Measurements from ENCODE around the gene C8B. TPM values are rescaled to one million over a fixed set of nuclear protein-coding genes. Genes with fewer than 3 reads are reported as not detected.

Gene C8B
- total and polyA plus RNA-seq, 2 donors (not counting 1 experiment from before 2014, with no cell fraction given) = not detected

DNA sequence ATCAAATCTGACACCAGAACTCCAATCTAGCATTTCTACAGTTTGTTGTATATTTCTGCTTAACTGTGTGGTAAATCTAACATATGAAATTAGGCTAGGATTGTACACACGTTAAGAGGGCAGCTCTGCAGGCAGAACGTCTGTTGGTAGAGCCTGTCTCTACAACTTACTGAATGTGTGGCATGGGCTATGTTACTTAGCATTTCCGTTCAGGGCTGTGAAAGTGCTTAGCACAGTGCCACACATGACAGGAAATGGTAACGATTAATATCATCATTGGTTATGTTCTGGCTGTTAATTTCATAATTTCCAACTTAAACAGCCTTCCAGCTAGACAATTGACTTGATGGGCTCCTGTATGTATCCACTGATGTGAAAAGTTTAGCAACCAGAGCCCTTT is 9.6 kb upstream of the C8B start:
- ATAC-seq (ENCODE audit: low read depth) (no peak), DNase-seq (no peak)
- H3K4me3 Mint-ChIP-seq = no peak overlapping the region
- H3K4me2 ChIP-seq (replicated peaks; ENCODE audit: low read depth, low read length, poor library complexity, severe bottlenecking) = no peak overlapping the region
- H3K27me3 Mint-ChIP-seq = peaks cover 8% of the 10 kb centered on the region
- CTCF ChIA-PET = no interaction called here
- no peaks in the 10 kb centered on the region for H3K4me1 ChIP-seq (ENCODE audit: control insufficient read depth in 2 of 2, insufficient read depth in 2 of 2, low read length in 2 of 2)
- POLR2A ChIA-PET = no interaction called here
- no peak overlapping the region for H2AFZ ChIP-seq (ENCODE audit: insufficient read depth, low read depth, low read length, poor library complexity, severe bottlenecking)
- H3K79me2 ChIP-seq (ENCODE audit: control insufficient read depth, insufficient read depth, low read length) = no peaks in the 10 kb centered on the region
- 63% methylated on average over 2 of the region's 4 CpGs for WGBS (ENCODE audit: insufficient coverage)
- no peak overlapping the region for H3K27ac Mint-ChIP-seq
- TF ChIP-seq EZH2 (IDR thresholded peaks at IDR 0.05; ENCODE audit: borderline replicate concordance, insufficient read depth, low read depth, low read length, poor library complexity, severe bottlenecking) = no peak
- TF ChIP-seq CTCF (IDR thresholded peaks at IDR 0.05) = no peak
- no peaks in the 10 kb centered on the region for H3K4me1 Mint-ChIP-seq
- H4K20me1 ChIP-seq (ENCODE audit: control insufficient read depth, insufficient read depth, low read length, poor library complexity, severe bottlenecking) = no peaks in the 10 kb centered on the region
- H3K4me3 ChIP-seq (ENCODE audit: control extremely low read depth in 1 of 5, extremely low read depth in 1 of 5, insufficient read depth in 1 of 5, low read depth in 2 of 5, low read length in 4 of 5) = no peak overlapping the region
- no peak overlapping the region for H3K27ac ChIP-seq (ENCODE audit: low read length in 2 of 2)
- H3K9me3 Mint-ChIP-seq (ENCODE audit: insufficient read depth) = no peaks in the 10 kb centered on the region
- no peaks in the 10 kb centered on the region for H3K27me3 ChIP-seq (replicated peaks in 1 of 4; ENCODE audit: control extremely low read depth in 1 of 4, control insufficient read depth in 3 of 4, insufficient read depth in 4 of 4, low read length in 3 of 4)
- intact Hi-C loops (cut with micrococcal nuclease) = no loop called here
- no peaks in the 10 kb centered on the region for H3K9me3 ChIP-seq (ENCODE audit: control extremely low read depth in 1 of 3, control insufficient read depth in 2 of 3, insufficient read depth in 1 of 3, low read length in 2 of 3)
- H3K9ac ChIP-seq (ENCODE audit: low read length) = no peak overlapping the region
- H3K36me3 ChIP-seq (replicated peaks in 1 of 2; ENCODE audit: control extremely low read depth in 1 of 2, control insufficient read depth in 1 of 2, extremely low read depth in 1 of 2, insufficient read depth in 2 of 2, low read length in 1 of 2) = no peaks in the 10 kb centered on the region

GRCh38 chr1:56973923-56974742 is 8.3 kb upstream of the C8B start:
- Histone ChIP-seq H3K4me2 (replicated peaks; ENCODE audit: low read depth, low read length, poor library complexity, severe bottlenecking) (no peak overlapping the region), H3K4me1 (ENCODE audit: control insufficient read depth in 2 of 2, insufficient read depth in 2 of 2, low read length in 2 of 2) (no peaks in the 10 kb centered on the region), H3K36me3 (replicated peaks in 1 of 2; ENCODE audit: control extremely low read depth in 1 of 2, control insufficient read depth in 1 of 2, extremely low read depth in 1 of 2, insufficient read depth in 2 of 2, low read length in 1 of 2) (no peaks in the 10 kb centered on the region), H3K4me3 (ENCODE audit: control extremely low read depth in 1 of 5, extremely low read depth in 1 of 5, insufficient read depth in 1 of 5, low read depth in 2 of 5, low read length in 4 of 5) (no peak overlapping the region), H2AFZ (ENCODE audit: insufficient read depth, low read depth, low read length, poor library complexity, severe bottlenecking) (no peak overlapping the region), H4K20me1 (ENCODE audit: control insufficient read depth, insufficient read depth, low read length, poor library complexity, severe bottlenecking) (no peaks in the 10 kb centered on the region), H3K27ac (ENCODE audit: low read length in 2 of 2) (no peak overlapping the region), H3K9ac (ENCODE audit: low read length) (no peak overlapping the region), H3K79me2 (ENCODE audit: control insufficient read depth, insufficient read depth, low read length) (no peaks in the 10 kb centered on the region), H3K27me3 (replicated peaks in 1 of 4; ENCODE audit: control extremely low read depth in 1 of 4, control insufficient read depth in 3 of 4, insufficient read depth in 4 of 4, low read length in 3 of 4) (no peaks in the 10 kb centered on the region), H3K9me3 (ENCODE audit: control extremely low read depth in 1 of 3, control insufficient read depth in 2 of 3, insufficient read depth in 1 of 3, low read length in 2 of 3) (peaks cover 0 to under 1% (median 0%) of the 10 kb centered on the region in 3 donors)
- ATAC-seq (ENCODE audit: low read depth) (no peak), DNase-seq (no peak)
- Mint-ChIP-seq H3K27ac (no peak overlapping the region), H3K4me3 (no peak overlapping the region), H3K27me3 (peaks cover 7% of the 10 kb centered on the region), H3K9me3 (ENCODE audit: insufficient read depth) (no peaks in the 10 kb centered on the region), H3K4me1 (no peaks in the 10 kb centered on the region)
- CTCF ChIA-PET = no interaction called here
- WGBS (ENCODE audit: insufficient coverage) = 96% methylated on average over 4 of the region's 5 CpGs
- POLR2A ChIA-PET = no interaction called here
- TF ChIP-seq CTCF (IDR thresholded peaks at IDR 0.05) (no peak), EZH2 (IDR thresholded peaks at IDR 0.05; ENCODE audit: borderline replicate concordance, insufficient read depth, low read depth, low read length, poor library complexity, severe bottlenecking) (no peak)
- intact Hi-C loops (cut with micrococcal nuclease) = no loop called here

All from B cell (primary cell).